Measurements from ENCODE around the gene SMIM38. TPM values are rescaled to one million over a fixed set of nuclear protein-coding genes. Genes with fewer than 3 reads are reported as not detected.

SMIM38 gene
- total RNA-seq, 1 experiment from 2014 or later = 0.09 TPM

GRCh38 chr11:69127081-69127850, 28.5 kb upstream of the SMIM38 start:
- H3K4me3 Mint-ChIP-seq = no peak overlapping the region
- Histone ChIP-seq H2AFZ (ENCODE audit: low read length) (no peak overlapping the region), H3K9ac (ENCODE audit: extremely low read depth, insufficient read length, low read length) (no peak overlapping the region), H3K4ac (ENCODE audit: low read depth, low read length) (no peak overlapping the region), H3K14ac (ENCODE audit: insufficient read depth, low read length) (no peak overlapping the region), H3K23me2 (ENCODE audit: insufficient read length, low read depth, low read length, poor library complexity, severe bottlenecking) (no peaks in the 10 kb centered on the region), H2BK12ac (ENCODE audit: insufficient read length, low read depth, low read length) (no peak overlapping the region), H4K5ac (ENCODE audit: insufficient read length, low read depth, low read length) (no peak overlapping the region), H3K56ac (ENCODE audit: insufficient read length, low read depth, low read length) (no peak overlapping the region), H3K23ac (ENCODE audit: insufficient read length, low read depth, low read length) (no peak overlapping the region), H3K4me1 (ENCODE audit: insufficient read depth, low read length) (no peaks in the 10 kb centered on the region), H3K4me2 (ENCODE audit: insufficient read depth, insufficient read length, low read length) (no peak overlapping the region), H3K9me3 (ENCODE audit: control insufficient read depth, low read depth, low read length) (no peaks in the 10 kb centered on the region), H2AK5ac (ENCODE audit: insufficient read length, low read length) (no peak overlapping the region), H2BK15ac (ENCODE audit: low read depth, low read length) (no peak overlapping the region), H3K18ac (ENCODE audit: insufficient read length, low read depth, low read length) (no peak overlapping the region), H2BK20ac (ENCODE audit: low read depth, low read length, poor library complexity, severe bottlenecking) (no peak overlapping the region), H4K8ac (replicated peaks; ENCODE audit: insufficient read length, low read depth, low read length) (no peak overlapping the region), H3K27me3 (ENCODE audit: insufficient read depth, low read length) (no peaks in the 10 kb centered on the region), H2BK5ac (ENCODE audit: insufficient read length, low read length) (no peak overlapping the region), H4K20me1 (ENCODE audit: control insufficient read depth, insufficient read depth, insufficient read length) (no peaks in the 10 kb centered on the region), H3T11ph (ENCODE audit: low read length) (no peak overlapping the region), H3K79me2 (ENCODE audit: insufficient read depth, low read length) (no peaks in the 10 kb centered on the region), H2BK120ac (ENCODE audit: low read depth, low read length, poor library complexity, severe bottlenecking) (no peak overlapping the region), H4K91ac (ENCODE audit: insufficient read length, low read depth, low read length) (no peak overlapping the region), H3K79me1 (ENCODE audit: insufficient read depth, low read depth, low read length, poor library complexity, severe bottlenecking) (no peaks in the 10 kb centered on the region), H3K27ac (ENCODE audit: insufficient read length, low read depth, low read length) (no peak overlapping the region)
- TF ChIP-seq CTCF (conservative IDR thresholded peaks at IDR 0.05) = no peak
- peak; percentile 16 for DNase-seq
- peaks cover 2% of the 10 kb centered on the region; the same call in 1 of the 2 replicates for H3K27me3 Mint-ChIP-seq (ENCODE audit: low read depth)
- no CpG with 5 or more reads among the region's 26 CpGs for WGBS (ENCODE audit: extremely low coverage, insufficient read length, low lambda C conversion rate)
- peaks cover 5 to 10% (median 9%) of the 10 kb centered on the region in 3 experiments; a peak in 3 of 7 replicates for H3K36me3 Mint-ChIP-seq (ENCODE audit: insufficient read depth in 1 of 3, low read depth in 3 of 3)
- peaks cover 19 to 31% of the 10 kb centered on the region in 2 experiments for H3K4me1 Mint-ChIP-seq
- no peak overlapping the region for H3K27ac Mint-ChIP-seq
- H3K9me3 Mint-ChIP-seq = peaks cover 16 to 19% of the 10 kb centered on the region in 2 experiments

Measured in H9 (cell line).